Endothelial cell of umbilical vein (primary cell): ENCODE data around the gene LRSAM1.

Experiments
- CTCF ChIP-seq, 2 donors: IDR thresholded peaks; 1 replicate in 1 of 2; 2 replicates in 1 of 2; pipeline ENCODE4 v1.5.1; 2011; ENCODE audit warnings: low read length in 2 of 2, mild to moderate bottlenecking in 2 of 2, moderate library complexity in 2 of 2, control low read depth in 1 of 2, inconsistent platforms in 1 of 2, low read depth in 1 of 2; ENCODE audit not compliant: insufficient read depth in 1 of 2; ENCODE audit errors: extremely low read depth in 1 of 2
- EZH2 ChIP-seq: IDR thresholded peaks from 2 replicates; pipeline ENCODE4 v1.6.1; 2012; ENCODE audit warnings: borderline replicate concordance, low read depth, mild to moderate bottlenecking, moderate library complexity, low read length, inconsistent platforms; ENCODE audit not compliant: severe bottlenecking
- FOS ChIP-seq: IDR thresholded peaks from 2 replicates; pipeline ENCODE4 v1.6.1; 2011; ENCODE audit warnings: mild to moderate bottlenecking, low read length, moderate library complexity, borderline replicate concordance; ENCODE audit not compliant: insufficient read depth
- GATA2 ChIP-seq: IDR thresholded peaks from 2 replicates; pipeline ENCODE4 v1.7.0; 2011; ENCODE audit warnings: low read depth, mild to moderate bottlenecking, moderate library complexity, mixed read lengths, low read length; ENCODE audit not compliant: insufficient read length, insufficient read depth
- JUN ChIP-seq: IDR thresholded peaks from 2 replicates; pipeline ENCODE4 v1.6.1; 2011; ENCODE audit warnings: borderline replicate concordance, low read depth; ENCODE audit not compliant: insufficient read length, insufficient read depth
- MAX ChIP-seq: IDR thresholded peaks from 2 replicates; pipeline ENCODE4 v1.6.1; 2011; ENCODE audit not compliant: insufficient read depth, insufficient read length
- MYC ChIP-seq: IDR thresholded peaks from one replicate; pipeline ENCODE4 v1.6.1; 2011; ENCODE audit warnings: mild to moderate bottlenecking, low read depth, low read length
- POLR2A ChIP-seq: IDR thresholded peaks from 2 replicates; pipeline ENCODE4 v1.6.1; 2012; ENCODE audit warnings: low read depth, mild to moderate bottlenecking, control low read depth, low read length
- POLR2AphosphoS5 ChIP-seq: IDR thresholded peaks from 2 replicates; pipeline ENCODE4 v1.6.1; 2012; ENCODE audit warnings: low read depth, mild to moderate bottlenecking, control low read depth, low read length, moderate library complexity; ENCODE audit not compliant: insufficient read depth

GRCh38 chr9:127403507-127404192 lies 47.7 kb upstream of the LRSAM1 start:
- no peak for TF ChIP-seq POLR2A
- no peak for TF ChIP-seq GATA2
- TF ChIP-seq EZH2: no peak
- no peak for TF ChIP-seq CTCF (IDR thresholded peaks at IDR 0.05; ENCODE audit: extremely low read depth in 1 of 2, insufficient read depth in 1 of 2, low read depth in 1 of 2, low read length in 2 of 2)
- no peak for TF ChIP-seq POLR2AphosphoS5
- TF ChIP-seq MYC: no peak
- no peak for TF ChIP-seq MAX
- TF ChIP-seq FOS: no peak
- no peak for TF ChIP-seq JUN
